ENCODE data around the gene TRIM67.
A peak's percentile ranks its signal among the peaks of the same experiment; 100 is the strongest.

The TRIM67 gene

DNA sequence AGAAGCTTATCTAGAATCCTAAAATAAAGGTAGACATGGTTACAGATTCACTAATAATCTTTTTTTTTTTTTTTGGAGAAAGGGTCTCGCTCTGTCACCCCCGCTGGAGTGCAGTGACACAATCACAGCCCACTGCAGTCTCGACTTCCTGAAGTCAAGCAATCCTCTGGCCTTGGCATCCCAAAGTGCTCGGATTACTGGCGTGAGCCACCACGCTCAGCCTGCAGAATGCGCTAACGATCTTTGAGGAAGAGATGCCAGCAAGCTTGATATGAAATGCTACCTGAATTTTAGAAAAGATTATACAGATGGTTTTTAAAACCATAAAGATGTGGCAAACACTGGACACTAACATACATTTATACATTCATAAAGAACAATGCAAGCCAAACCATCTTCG is 75.1 kb downstream of the TRIM67 start:
- no peak for DNase-seq

DNA sequence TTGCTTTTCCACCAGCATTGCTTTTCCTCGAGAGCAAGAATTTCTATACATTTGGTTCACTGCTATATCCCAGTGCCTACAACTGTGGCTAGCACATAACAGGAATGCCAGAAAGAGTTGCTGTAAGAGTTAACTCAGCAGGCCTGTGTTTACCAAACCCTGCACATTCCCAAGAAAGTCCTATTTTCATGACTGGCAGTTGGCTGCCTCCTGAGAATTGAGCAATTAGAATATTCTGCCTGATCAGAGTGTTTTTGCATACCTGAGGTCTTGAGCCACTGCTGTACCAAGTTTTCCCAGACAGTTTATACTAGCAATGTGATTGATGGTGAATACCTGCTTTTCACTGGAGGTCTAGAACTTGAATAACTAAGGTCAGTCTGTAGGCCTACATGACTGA is 76.4 kb downstream of the TRIM67 start:
- no peak for DNase-seq

DNA sequence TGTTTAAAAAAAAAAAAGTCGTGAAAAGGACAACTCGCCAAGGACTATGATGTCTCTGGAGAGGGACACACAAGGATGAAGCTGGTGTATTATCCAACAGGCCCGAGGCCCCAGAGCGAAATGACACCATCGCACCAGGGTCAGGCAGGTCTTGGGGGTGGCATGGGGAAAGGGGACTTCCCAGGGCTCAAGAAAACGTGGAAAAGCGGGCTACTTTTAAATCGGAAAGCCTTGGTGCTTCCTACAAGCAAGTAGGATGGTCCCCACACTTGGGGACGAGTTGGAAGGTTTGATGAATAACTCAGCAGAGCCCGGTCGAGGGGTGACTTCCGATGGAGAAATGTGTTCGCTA is 78.6 kb downstream of the TRIM67 start:
- DNase-seq = no peak

DNA sequence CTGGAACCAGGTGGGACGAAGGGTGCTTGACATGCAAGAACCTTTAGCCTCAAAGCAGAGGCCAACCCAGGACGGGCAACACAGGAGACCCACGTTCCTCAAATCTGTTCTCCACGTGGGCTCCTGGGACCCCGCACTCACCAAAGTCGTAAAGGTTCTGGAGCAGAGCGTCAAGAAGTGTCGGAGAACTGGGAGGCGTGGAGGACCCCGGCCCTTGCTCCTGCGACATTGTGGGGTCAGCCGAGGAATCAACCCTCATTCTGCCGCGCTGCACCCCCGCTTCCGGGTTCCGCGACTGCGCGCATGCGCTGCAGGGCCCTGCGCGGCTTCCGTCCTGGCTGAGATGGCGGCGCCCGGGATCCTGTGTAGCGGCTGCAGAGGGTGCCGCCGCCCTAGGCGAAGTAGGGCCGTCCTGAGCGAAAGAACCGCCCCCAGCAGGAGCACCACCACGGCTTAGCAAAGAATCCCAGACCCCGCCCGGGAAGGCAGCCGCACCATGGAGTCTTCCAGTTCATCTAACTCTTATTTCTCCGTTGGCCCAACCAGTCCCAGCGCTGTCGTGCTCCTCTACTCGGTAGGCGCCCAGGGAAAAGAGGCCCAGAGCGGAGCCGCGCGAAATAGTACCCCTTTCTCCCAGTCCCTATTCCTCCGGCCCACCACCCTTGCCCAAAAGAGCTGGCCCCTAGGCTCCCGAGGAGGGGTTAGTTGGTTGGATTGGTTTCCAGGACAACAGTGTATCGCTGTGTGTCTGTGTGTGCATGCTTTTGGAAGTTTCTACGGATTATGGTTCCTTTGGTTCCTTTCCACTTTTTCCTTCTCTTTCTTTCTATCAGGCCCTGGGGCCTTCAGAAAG is 79.3 kb downstream of the TRIM67 start, which contains the start of gene GNPAT:
TSS of gene GNPAT (plus strand) at position 330 of the 853 bp plus-strand sequence. CDS start at position 497, 167 bp downstream.
- DNase-seq = no peak

DNA sequence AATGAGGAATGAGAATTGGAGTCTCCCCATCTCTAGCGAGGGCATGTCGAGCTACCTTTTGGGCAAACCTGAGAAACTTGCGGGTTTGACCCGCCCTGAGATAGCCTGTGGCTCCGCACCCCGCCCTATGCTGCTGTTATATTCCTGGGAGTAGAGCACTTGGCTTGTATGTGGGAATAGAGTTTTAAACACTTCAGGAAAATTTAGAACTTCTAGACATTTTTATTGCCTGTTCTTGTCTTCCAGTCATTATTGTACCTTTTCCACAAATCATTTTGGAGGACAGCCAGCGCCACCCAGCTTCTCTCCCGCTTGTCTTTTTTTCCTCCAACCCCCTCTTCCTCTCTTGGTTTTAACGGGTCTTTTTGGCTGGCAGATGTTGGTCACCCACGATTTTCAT is 79.9 kb downstream of the TRIM67 start:
- peak; percentile 1 for DNase-seq

DNA sequence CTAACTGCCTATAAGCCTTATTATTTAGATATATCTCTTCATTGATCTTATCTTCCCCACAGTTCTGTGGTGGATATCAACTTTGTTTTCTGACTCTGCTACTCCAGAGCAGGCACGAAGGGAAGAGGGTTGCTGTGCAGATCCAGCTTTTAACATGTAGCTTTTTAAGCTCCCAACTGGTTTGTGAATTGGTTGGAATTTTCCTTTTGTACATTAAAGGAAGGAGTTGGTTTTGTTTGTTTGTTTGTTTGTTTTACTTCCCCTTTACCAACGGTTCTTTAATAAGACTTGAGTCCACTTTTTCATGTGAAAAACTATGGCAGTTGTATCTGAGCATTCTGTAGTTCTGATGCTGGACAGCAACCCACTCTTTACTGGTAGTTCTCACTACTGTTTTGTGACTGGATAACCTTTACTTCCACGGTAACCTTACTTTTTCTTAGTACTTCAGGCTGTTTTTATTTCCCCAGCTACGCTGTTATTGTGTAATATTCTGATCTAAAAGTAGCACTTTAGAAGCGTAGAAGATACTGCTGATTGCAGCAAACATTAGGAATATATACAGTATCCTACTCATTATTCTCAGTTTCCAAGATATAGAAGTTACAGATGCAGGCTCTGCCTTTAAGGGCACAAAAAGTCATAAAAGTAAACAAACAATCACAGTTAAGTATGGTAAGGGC is 80.8 kb downstream of the TRIM67 start:
- DNase-seq = no peak

DNA sequence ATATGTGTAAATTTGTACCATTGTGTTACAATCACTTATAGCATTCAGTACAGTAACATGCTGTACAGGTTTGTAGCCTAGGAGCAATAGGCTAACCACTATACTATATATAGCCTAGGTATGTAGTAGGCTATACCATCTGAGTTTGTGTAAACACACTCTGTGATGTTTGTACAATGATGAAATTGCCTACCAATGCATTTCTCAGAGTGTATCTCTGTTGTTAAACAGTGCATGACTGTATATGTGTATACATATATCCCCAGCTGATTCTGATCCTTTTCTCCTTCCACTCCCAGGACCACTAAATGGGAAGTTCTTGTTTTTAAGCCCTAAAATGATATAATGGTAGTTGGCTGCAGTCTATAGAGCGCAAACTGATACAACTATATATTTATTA is 86.9 kb downstream of the TRIM67 start:
- DNase-seq = no peak

DNA sequence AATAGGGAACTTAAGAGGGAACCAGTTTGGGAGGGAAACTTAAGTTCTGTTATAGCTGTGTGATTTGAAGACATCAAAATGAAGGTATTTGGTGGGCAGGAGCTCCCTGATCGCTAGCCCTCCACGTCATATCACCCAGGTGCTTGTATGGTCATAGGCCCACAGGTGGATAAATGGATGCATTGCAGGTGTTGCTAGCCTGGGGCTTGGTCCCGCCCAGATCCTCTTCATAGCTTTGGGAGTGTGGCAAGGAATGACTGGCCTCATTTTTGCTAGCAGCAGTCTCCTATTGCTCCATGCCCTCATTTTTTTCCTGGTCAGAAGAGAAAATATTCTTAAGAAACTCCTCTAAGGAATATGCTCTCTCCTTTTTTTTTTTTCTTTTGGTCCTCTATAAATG is 90.5 kb downstream of the TRIM67 start:
- DNase-seq = no peak

DNA sequence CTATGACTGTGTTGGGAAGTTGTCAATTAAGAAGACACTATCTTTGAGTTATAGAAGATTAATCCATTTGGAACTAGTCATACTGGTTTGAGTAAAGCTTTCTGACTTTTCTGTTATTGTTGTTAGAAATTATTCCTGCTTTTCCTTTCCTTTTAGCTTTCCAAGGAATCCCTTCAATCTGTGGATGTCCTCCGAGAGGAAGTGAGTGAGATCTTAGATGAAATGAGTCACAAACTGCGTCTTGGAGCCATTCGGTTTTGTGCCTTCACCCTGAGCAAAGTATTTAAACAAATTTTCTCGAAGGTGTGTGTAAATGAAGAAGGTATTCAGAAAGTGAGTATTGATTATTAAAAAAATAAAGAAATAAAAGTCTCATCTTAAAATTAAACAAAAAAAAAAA is 98.5 kb downstream of the TRIM67 start:
- DNase-seq = no peak

DNA sequence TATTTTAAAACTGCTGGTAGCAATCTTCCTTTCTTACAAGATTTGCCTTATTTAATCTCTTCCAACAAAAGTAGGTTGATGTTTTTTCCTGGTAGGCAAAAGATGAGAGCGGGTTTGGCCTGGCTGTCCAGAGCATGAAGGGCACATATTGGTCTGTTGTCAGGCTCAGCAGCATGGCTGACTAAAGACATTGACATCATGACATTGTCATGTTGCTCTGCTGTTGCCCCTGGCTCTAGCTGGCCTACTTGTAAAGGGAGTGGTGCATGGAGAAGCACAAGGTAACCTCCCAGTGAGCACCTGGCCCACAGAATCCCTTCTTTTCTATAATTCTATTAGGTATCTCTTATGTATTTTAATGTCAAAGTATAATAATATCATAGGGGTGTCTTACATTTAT is 102.8 kb downstream of the TRIM67 start:
- DNase-seq = no peak

DNA sequence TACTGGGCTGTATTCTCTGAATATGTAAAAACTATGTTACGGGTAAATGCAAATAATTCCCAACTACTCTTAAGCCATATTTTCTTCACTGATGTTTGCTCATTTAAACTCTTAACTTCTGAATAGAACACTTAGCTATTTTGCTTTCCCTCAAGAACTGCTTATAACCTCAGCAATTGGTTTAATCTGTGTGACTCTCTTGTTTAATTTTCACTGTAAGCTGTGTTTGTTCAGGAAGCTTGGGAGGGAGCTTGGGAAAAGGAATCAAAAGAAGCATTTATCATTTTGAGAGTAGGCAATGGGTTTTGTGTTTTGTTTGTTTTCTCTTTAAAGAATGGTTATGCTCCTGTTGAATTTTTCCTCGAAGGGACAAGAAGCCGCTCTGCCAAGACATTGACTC is 103.5 kb downstream of the TRIM67 start:
- DNase-seq = no peak

DNA sequence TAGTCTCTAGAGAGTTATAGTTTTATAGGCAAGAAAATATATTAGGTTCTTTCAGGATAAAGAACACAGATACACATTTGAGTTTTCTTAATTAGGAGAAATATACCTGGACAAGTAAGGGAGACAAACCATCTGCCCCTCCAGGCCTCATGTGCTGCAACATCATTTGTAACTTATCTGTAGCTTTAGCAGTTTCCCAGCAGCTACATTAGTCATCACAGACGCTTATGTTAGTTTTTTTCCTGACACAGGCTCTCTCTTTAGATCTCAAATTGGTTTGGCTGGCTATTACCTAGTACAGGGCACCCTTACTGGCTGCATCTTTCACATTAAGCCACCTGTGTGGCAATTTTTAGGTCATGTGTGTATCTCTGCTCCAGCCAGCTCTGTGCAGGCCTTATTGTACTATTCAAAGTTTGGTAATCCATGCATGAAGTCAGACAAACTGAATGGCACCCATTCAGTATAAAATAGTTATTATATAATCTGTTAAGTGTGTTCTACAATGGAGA is 105.0 kb downstream of the TRIM67 start:
- DNase-seq = no peak

Data from NCI-H524 treated with DMSO at 0.1 percent for 48 hours (cell line).